ENCODE measurements around the gene GSTCD.
"Not testable (repeated sequence)": the region's sequence is repeated elsewhere in the genome, so short reads cannot be mapped to it uniquely, and the experiment has no call there.

Gene GSTCD

GRCh38 chr4:105748222-105748621 is 39.6 kb downstream of the GSTCD start:
- no peaks in the 10 kb centered on the region for H3K9me3 Mint-ChIP-seq
- H3K27me3 Mint-ChIP-seq = no peaks in the 10 kb centered on the region
- intact Hi-C loops (cut with micrococcal nuclease) = no loop called here

GRCh38 chr4:105751718-105752299 is 43.2 kb downstream of the GSTCD start:
- no peaks in the 10 kb centered on the region for H3K36me3 Mint-ChIP-seq (ENCODE audit: low read depth)
- H3K4me3 Mint-ChIP-seq = no peak overlapping the region
- no peak overlapping the region for H3K27ac Mint-ChIP-seq
- intact Hi-C loops (cut with micrococcal nuclease) = no loop called here
- H3K4me1 Mint-ChIP-seq (ENCODE audit: low read depth) = no peaks in the 10 kb centered on the region
- no peaks in the 10 kb centered on the region for H3K27me3 Mint-ChIP-seq
- no peaks in the 10 kb centered on the region for H3K9me3 Mint-ChIP-seq

More at GRCh38 chr4:105748222-105748621, 39.6 kb downstream of the GSTCD start:
- Mint-ChIP-seq H3K4me1 (ENCODE audit: low read depth) (no peaks in the 10 kb centered on the region), H3K36me3 (ENCODE audit: low read depth) (no peaks in the 10 kb centered on the region), H3K27ac (no peak overlapping the region), H3K4me3 (no peak overlapping the region)

DNA sequence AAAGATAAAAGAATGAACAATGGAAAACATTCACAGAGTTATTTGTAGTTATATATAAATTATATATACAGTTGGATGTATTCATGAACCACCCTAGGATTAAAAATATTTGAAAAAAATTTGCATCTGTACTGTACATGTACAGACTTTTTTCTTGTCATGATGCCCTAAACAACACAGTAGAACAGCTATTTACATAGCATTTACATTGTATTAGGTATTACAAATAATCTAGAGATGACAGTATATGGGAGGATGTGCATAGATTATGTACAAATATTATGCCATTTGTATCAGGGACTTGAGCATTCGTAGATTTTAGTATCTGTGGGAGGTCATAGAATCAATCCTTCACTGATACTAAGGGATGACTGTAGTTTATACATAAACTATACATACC is 44.8 kb downstream of the GSTCD start:
- H3K4me1 Mint-ChIP-seq (ENCODE audit: low read depth) = no peaks in the 10 kb centered on the region
- H3K9me3 Mint-ChIP-seq = no peaks in the 10 kb centered on the region
- no peak overlapping the region for H3K27ac Mint-ChIP-seq
- no peaks in the 10 kb centered on the region for H3K27me3 Mint-ChIP-seq
- H3K36me3 Mint-ChIP-seq (ENCODE audit: low read depth) = no peaks in the 10 kb centered on the region
- intact Hi-C loops (cut with micrococcal nuclease) = no loop called here
- no peak overlapping the region for H3K4me3 Mint-ChIP-seq

GRCh38 chr4:105755375-105755774 is 46.8 kb downstream of the GSTCD start:
- H3K27me3 Mint-ChIP-seq = no peaks in the 10 kb centered on the region
- H3K4me3 Mint-ChIP-seq = no peak overlapping the region
- H3K4me1 Mint-ChIP-seq (ENCODE audit: low read depth) = no peaks in the 10 kb centered on the region
- H3K9me3 Mint-ChIP-seq = no peaks in the 10 kb centered on the region
- H3K36me3 Mint-ChIP-seq (ENCODE audit: low read depth) = no peaks in the 10 kb centered on the region
- intact Hi-C loops (cut with micrococcal nuclease) = no loop called here
- H3K27ac Mint-ChIP-seq = no peak overlapping the region

GRCh38 chr4:105758958-105759357 is 50.4 kb downstream of the GSTCD start:
- H3K27ac Mint-ChIP-seq = no peak overlapping the region
- no peak overlapping the region for H3K4me3 Mint-ChIP-seq
- no peaks in the 10 kb centered on the region for H3K4me1 Mint-ChIP-seq (ENCODE audit: low read depth)
- no peaks in the 10 kb centered on the region for H3K9me3 Mint-ChIP-seq
- H3K27me3 Mint-ChIP-seq = no peaks in the 10 kb centered on the region
- no peaks in the 10 kb centered on the region for H3K36me3 Mint-ChIP-seq (ENCODE audit: low read depth)
- intact Hi-C loops (cut with micrococcal nuclease) = no loop called here

- intact Hi-C loops (cut with micrococcal nuclease) = no loop called here
- Mint-ChIP-seq H3K27me3 (no peaks in the 10 kb centered on the region), H3K27ac (no peak overlapping the region), H3K36me3 (ENCODE audit: low read depth) (no peaks in the 10 kb centered on the region), H3K4me1 (ENCODE audit: low read depth) (no peaks in the 10 kb centered on the region), H3K9me3 (peaks cover 20% of the 10 kb centered on the region), H3K4me3 (no peak overlapping the region)
These were observed 57.3 kb downstream of the GSTCD start for GRCh38 chr4:105765690-105766407.

DNA sequence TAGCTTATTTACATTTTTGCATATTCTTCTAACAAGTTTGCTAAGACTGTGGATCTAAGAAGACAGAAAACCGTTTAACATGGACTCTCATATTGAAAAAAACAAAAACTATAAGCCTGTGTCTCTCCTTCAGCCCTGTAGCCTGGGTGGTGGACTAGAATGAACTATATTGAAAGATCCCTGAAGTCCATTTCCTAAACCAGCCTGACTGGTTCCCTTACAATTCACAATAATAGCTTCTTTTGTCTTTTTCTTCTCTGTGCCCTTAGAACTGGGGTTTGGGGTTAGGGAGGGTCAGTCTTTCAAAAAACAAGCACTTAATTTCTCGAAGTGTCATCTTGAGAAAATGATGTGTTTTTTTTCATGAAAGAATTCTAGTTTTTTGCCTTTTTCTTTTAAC is 59.0 kb downstream of the GSTCD start:
- no peak overlapping the region for H3K4me3 Mint-ChIP-seq
- H3K27me3 Mint-ChIP-seq = no peaks in the 10 kb centered on the region
- H3K9me3 Mint-ChIP-seq = peaks cover 37% of the 10 kb centered on the region
- intact Hi-C loops (cut with micrococcal nuclease) = no loop called here
- no peaks in the 10 kb centered on the region for H3K36me3 Mint-ChIP-seq (ENCODE audit: low read depth)
- no peaks in the 10 kb centered on the region for H3K4me1 Mint-ChIP-seq (ENCODE audit: low read depth)
- no peak overlapping the region for H3K27ac Mint-ChIP-seq

DNA sequence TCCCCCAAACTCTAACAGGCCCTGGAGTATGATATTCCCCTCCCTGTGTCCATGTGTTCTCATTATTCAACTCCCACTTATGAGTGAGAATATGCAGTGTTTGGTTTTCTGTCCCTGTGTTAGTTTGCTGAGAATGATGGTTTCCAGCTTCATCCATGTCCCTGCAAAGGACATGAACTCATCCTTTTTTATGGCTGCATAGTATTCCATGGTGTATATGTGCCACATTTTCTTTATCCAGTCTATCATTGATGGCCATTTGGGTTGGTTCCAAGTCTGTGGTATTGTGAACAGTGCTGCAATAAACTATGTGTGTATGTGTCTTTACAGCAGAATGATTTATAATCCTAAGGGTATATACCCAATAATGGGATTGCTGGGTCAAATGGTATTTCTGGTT is 61.9 kb downstream of the GSTCD start:
- not testable (repeated sequence) for H3K27ac Mint-ChIP-seq; H3K27me3 Mint-ChIP-seq; H3K36me3 Mint-ChIP-seq (ENCODE audit: low read depth)

GRCh38 chr4:105772065-105772464 is 63.5 kb downstream of the GSTCD start:
- not testable (repeated sequence) for H3K4me1 Mint-ChIP-seq (ENCODE audit: low read depth); H3K27ac Mint-ChIP-seq; H3K36me3 Mint-ChIP-seq (ENCODE audit: low read depth)

More for the DNA sequence above, 61.9 kb downstream of the GSTCD start:
- intact Hi-C loops (cut with micrococcal nuclease); H3K4me3 Mint-ChIP-seq; H3K4me1 Mint-ChIP-seq (ENCODE audit: low read depth): not testable (repeated sequence)
- H3K9me3 Mint-ChIP-seq = peaks cover 48% of the 10 kb centered on the region

GRCh38 chr4:105775760-105776415 is 67.3 kb downstream of the GSTCD start:
- H3K4me3 Mint-ChIP-seq; H3K27ac Mint-ChIP-seq; H3K27me3 Mint-ChIP-seq; H3K4me1 Mint-ChIP-seq (ENCODE audit: low read depth); H3K36me3 Mint-ChIP-seq (ENCODE audit: low read depth); intact Hi-C loops (cut with micrococcal nuclease): not testable (repeated sequence)
- peaks cover 31% of the 10 kb centered on the region for H3K9me3 Mint-ChIP-seq

More at GRCh38 chr4:105772065-105772464, 63.5 kb downstream of the GSTCD start:
- intact Hi-C loops (cut with micrococcal nuclease); H3K4me3 Mint-ChIP-seq; H3K27me3 Mint-ChIP-seq: not testable (repeated sequence)
- peaks cover 42% of the 10 kb centered on the region for H3K9me3 Mint-ChIP-seq

GRCh38 chr4:105780176-105780575 is 71.6 kb downstream of the GSTCD start:
- Mint-ChIP-seq H3K27ac (no peak overlapping the region), H3K9me3 (no peaks in the 10 kb centered on the region), H3K36me3 (ENCODE audit: low read depth) (peaks cover 5% of the 10 kb centered on the region), H3K27me3 (no peaks in the 10 kb centered on the region), H3K4me1 (ENCODE audit: low read depth) (no peaks in the 10 kb centered on the region), H3K4me3 (no peak overlapping the region)
- intact Hi-C loops (cut with micrococcal nuclease) = no loop called here

GRCh38 chr4:105784761-105785160 is 76.2 kb downstream of the GSTCD start:
- Mint-ChIP-seq H3K27ac (no peak overlapping the region), H3K4me3 (no peak overlapping the region), H3K9me3 (no peaks in the 10 kb centered on the region), H3K27me3 (no peaks in the 10 kb centered on the region), H3K4me1 (ENCODE audit: low read depth) (no peaks in the 10 kb centered on the region), H3K36me3 (ENCODE audit: low read depth) (no peaks in the 10 kb centered on the region)
- intact Hi-C loops (cut with micrococcal nuclease) = no loop called here

DNA sequence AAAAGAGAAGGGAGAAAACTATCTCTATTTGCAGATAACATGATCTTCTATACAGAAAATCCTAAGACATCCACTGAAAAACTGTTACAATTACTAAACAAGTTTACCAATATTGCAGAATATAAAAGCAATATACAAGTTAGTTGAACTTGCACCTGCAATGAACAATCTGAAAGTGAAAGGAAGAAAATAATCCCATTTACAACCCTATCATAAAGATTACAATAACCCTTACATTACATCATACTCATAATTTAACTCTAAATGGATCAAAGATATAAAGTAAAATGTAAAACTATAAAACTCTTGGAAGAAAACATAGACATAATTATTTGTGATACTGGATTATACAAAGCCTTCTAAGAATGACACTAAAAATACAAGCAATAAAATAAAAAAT is 77.2 kb downstream of the GSTCD start:
- H3K4me1 Mint-ChIP-seq (ENCODE audit: low read depth) = no peaks in the 10 kb centered on the region
- intact Hi-C loops (cut with micrococcal nuclease) = no loop called here
- no peak overlapping the region for H3K4me3 Mint-ChIP-seq
- H3K27ac Mint-ChIP-seq = no peak overlapping the region
- no peaks in the 10 kb centered on the region for H3K36me3 Mint-ChIP-seq (ENCODE audit: low read depth)
- H3K9me3 Mint-ChIP-seq = no peaks in the 10 kb centered on the region
- H3K27me3 Mint-ChIP-seq = no peaks in the 10 kb centered on the region

DNA sequence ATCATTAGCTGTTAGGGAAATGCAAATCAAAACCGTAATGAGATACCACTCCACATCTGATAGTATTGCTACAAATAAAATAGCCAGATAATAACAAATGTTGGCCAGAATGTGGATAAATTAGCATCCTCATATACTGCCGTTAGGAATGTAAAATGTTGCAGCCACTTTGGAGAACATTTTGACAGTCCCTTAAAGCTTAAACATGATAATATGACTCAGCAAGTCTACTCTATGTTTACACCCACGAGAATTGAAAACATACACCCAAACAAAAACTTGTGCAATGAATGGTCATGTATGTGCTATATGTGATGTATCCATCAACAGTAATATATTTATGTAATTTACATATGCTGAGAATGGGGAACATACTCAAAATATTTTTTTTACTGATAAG is 78.2 kb downstream of the GSTCD start:
- Mint-ChIP-seq H3K4me3 (no peak overlapping the region), H3K27ac (no peak overlapping the region), H3K27me3 (no peaks in the 10 kb centered on the region), H3K9me3 (no peaks in the 10 kb centered on the region), H3K36me3 (ENCODE audit: low read depth) (no peaks in the 10 kb centered on the region), H3K4me1 (ENCODE audit: low read depth) (no peaks in the 10 kb centered on the region)
- intact Hi-C loops (cut with micrococcal nuclease) = no loop called here

Measured in dendritic cell treated with granulocyte-macrophage colony-stimulating factor and Interleukin-4, amounts not matched to agents 40 ng/mL and 50 ng/mL, for 4 days (primary cell).